HG03025 (cell line): ENCODE data around the gene PRMT9.

Experiments
- ATAC-seq: cut with Tn5 transposase; IDR thresholded peaks from one replicate; pipeline ENCODE4 v1.9.1; 2021; ENCODE audit warnings: mild to moderate bottlenecking, moderate library complexity; ENCODE audit not compliant: unreplicated experiment, low FRiP score

PRMT9 gene

DNA sequence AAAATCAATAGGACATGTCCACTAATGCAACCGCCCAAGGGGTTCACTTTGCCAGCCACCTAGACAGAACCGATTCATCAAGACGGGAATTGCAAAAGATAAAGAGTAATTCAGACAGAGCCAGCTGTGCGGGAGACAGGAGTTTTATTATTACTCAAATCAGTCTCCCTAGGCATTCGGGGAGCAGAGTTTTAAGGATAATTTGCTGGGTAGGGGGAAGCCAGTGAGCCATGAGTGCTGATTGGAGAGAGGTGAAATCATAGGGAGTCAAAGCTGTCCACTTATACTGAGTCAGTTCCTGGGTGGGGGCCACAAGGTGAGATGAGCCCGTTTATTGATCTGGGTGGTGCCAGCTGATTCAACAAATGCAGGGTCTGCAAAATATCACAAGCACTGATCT, 58.2 kb downstream of the PRMT9 start:
- ATAC-seq, result no peak

- no peak for ATAC-seq
These were observed 63.6 kb downstream of the PRMT9 start for GRCh38 chr4:147620315-147620714.

DNA sequence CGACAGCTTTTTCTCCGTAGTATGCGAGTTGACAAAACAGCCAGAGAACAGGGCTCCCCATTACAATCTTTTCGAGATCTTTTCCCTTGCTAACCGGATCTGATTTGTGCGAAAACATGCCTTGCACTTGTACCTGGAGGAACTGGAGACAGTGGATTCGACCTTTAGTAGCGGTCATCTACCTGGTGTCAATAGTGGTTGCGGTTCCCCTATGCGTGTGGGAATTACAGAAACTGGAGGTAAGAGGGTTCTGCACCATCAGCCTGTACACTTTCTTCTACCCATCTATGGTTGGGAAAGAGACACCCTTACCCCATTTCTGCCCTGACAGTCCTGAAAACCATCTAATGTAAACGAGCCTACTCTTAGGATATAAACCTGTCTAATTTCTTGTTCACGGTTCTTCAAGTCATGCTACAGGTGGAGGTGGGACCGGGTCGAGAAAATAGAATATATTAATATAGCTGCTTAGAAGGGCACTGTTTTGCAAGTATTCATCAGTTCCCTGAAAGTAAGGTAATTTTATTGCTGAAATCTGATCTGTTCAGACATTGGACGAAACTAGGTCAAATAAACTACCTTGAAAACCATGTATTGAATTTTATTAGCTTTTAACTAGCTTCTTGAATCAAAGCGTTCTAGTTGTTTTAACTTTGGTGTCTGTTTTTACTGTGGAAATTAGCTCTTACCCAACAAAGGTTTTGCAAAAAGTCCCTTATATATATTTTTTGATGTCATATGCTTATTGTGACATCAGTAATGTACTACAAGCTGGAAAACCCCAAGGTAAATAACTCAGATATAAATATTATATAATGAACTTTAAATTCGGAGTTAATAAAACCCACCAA, 65.9 kb downstream of the PRMT9 start:
- peak; percentile 15 for ATAC-seq

DNA sequence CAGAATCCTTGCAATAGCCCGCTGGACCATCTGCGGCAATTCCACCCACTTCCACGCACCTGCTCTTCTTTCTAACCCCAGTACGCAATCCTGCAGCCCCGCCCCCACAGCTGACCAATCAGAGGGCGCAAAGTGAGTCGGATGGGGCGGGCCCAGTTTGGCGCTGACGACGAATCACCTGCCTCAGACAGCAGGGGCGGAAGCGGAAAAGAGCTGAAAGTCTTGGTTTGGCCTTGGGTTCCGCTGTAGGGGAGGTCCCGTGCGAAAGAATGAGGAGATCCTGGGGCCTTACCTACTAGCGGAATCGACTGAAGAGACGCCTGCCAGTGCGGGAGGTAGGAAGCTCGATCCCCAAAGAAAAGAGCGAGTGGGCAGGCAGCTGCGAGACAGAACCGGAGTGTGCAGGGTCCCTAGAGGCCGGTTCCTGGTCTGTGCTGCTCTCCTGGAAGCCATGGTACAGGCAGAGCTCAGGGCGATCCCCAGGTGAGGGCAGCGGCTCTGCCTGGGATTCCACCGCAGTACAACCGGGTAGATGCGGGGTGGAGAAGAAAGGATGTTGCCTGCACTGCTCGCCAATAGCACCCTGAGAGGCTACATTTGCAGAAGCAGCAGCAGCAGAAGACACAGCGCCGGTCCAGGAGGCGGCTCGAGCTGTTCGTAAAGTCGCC, 66.7 kb downstream of the PRMT9 start, which contains the start of gene TMEM184C:
TMEM184C (plus strand) TSS at position 225 of the 668 bp plus-strand sequence. CDS start 560 bp downstream, outside the sequence.
- peak; percentile 100 for ATAC-seq

GRCh38 chr4:147616849-147617172, 67.2 kb downstream of the PRMT9 start:
- peak; percentile 5 for ATAC-seq

DNA sequence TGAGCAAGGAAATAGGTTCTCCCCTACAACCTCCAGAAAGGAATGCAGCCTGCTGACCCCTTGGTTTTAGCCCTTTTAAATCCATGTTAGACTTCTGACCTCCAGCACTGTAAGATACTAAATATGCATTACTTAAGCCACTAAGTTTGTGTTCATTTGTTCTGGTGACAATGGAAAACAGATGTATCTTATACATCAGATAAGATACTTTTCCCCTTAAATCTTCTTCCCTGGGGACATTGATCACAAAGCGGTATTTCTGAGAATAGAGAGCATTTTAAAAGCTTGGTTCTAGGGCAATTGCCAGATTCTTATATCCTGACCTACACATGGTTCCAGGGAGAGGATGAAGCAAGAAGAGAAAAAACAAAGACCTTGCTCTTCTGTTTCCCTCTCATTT, 73.3 kb downstream of the PRMT9 start:
- ATAC-seq, result no peak

GRCh38 chr4:147607471-147607870, 76.5 kb downstream of the PRMT9 start:
- no peak for ATAC-seq

DNA sequence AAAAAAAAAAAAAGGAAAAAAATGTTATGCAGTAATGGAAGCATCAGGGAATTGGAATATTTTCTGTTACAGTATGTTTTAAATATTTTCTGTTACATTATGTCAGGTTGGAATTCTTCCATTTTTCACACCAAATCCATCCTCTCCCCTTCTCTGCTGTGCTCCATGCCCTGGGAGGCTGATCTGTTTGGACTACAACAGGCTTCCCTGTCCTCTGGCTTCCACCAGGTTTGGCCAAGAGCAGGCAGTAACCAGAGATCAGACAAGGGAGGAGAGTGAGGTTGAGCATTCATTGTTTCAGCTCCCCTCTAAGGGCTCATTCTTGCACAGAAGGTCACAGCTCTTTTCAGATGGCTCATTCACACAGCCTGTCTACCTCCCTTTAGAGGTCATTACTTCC, 78.5 kb downstream of the PRMT9 start:
- ATAC-seq, result no peak

GRCh38 chr4:147599769-147600168, 84.2 kb downstream of the PRMT9 start:
- ATAC-seq, result no peak

GRCh38 chr4:147599206-147599605, 84.8 kb downstream of the PRMT9 start:
- no peak for ATAC-seq

DNA sequence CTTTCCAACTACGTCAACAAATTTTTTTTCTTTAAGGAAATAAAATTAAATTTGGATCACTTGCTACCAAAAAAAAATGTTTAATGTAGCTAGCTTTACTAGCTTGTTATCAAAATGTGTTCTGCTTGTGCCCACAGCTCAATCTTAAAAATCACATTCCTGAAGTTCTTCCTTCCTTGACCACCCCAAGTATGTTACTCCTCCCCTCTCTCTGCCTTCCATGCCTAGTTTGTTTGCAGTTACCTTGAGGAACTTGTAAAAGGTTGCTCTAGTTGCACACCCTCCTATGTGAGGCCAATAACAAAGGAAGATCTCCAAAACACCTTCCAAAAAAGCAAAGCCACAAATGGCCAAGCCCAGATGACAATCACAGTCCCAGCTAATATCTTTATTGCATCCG, 86.4 kb downstream of the PRMT9 start:
- ATAC-seq, result no peak

GRCh38 chr4:147596981-147597380, 87.0 kb downstream of the PRMT9 start:
- no peak for ATAC-seq

DNA sequence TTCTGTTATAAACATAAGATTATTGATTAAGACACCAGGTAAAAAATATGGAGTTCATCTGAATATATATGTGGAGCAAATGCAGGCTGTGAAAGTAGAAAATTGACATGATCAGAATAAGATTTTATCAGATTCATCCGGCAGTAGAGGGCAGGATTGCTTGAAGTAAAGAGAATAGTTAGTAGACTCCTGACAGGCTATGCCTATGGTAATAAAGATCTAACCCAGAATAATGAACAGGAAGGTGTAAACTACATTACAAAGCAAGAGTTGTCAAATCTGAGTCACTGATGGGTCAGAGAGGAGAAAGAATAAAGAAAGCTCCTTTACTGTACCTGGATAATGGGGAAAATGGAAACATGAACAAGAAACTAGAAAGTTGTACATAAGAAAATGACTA, 87.6 kb downstream of the PRMT9 start:
- ATAC-seq, result no peak

- no peak for ATAC-seq
These were observed 89.4 kb downstream of the PRMT9 start for GRCh38 chr4:147594578-147594977.

DNA sequence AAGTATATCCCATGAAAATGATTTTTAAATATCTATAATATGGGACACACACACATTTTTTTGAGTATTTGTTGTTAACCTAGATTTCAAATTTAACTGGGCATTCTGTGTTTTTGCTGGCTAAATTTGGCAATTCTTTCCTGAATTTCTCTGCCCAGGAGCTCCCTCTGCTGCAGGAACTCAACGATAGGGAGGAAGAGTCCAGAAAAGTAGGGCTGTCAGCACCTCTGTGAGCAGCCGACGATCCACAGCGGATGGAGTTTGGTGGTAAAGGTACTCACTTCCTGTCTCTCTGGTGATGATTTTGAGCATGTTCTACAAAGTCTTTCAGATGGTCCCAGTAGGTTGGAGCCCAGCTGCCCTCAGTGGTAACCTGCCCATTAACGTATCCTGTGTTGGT, 89.9 kb downstream of the PRMT9 start:
- ATAC-seq, result no peak

DNA sequence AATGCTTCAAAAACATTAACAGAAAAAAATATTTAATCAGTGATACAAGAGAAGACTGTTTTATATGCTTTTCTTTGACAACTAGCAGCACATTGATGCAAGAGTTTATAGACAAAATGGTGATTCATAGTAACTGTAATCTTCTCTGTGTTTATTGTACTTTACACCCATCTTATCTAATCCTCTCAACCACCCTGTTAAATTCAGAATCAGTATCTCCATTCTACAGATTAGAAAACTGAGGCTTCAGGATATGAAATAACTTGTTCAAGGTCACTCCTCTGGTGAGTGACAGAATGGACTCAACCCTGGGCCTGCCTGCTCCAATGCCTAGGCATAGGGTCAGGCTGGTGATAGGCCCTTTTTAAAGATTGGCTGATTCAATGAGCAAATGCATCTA, 92.9 kb downstream of the PRMT9 start:
- ATAC-seq, result no peak

- no peak for ATAC-seq
These were observed 93.6 kb downstream of the PRMT9 start for GRCh38 chr4:147590249-147590920.

DNA sequence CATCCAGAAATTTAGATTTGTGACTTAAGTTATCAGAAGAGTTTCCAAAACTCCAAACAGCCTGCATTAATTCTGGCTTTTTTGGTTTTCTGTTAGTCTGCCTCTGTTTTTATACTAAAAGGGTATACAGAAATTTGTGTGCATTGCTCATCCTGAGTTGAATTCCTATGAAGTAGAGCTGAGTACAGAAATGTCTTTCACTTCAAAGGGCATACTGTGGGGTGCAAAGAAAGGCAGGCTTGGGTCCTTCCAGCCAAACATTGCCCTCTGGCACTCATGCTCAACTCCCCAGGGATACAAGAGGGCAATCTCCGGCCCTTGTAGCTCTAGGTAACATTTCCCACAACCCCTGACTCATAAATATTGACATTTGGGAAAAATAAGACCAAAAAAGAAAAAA, 94.4 kb downstream of the PRMT9 start:
- ATAC-seq, result no peak
